Suprapubic skin (tissue), 4 donors: ENCODE data around the gene DYNLRB1.

Experiments used
- POLR2A ChIP-seq, 2 donors: fragments of 450-650 bp; IDR thresholded peaks; one replicate each; pipeline ENCODE4 v1.6.1; 2017; ENCODE audit warnings: antibody characterized with exemption in 2 of 2, mild to moderate bottlenecking in 2 of 2, moderate library complexity in 2 of 2
- POLR2AphosphoS5 ChIP-seq, 3 donors: sonication (generic); formaldehyde crosslinking; IDR thresholded peaks; one replicate each; pipeline ENCODE4 v1.6.1; 2017; ENCODE audit warnings: antibody characterized with exemption in 3 of 3

- no peak for TF ChIP-seq POLR2AphosphoS5 (IDR thresholded peaks at IDR 0.05)
- no peak for TF ChIP-seq POLR2A (IDR thresholded peaks at IDR 0.05)
Measured at GRCh38 chr20:34475979-34476736, 40.1 kb upstream of the DYNLRB1 start.
